Stimulated activated CD4-positive, alpha-beta T cell treated with anti-CD3 and anti-CD28 coated beads, Interleukin-1b, Interleukin-23, amount 100 ng/mL, for 24 hours (primary cell): Measurements from ENCODE around the gene NT5M.

Experiments
- DNase-seq, 4 experiments: peaks; one replicate each; pipeline ENCODE4 v3.0.0-alpha.2; 2020; ENCODE audit warnings: low read depth in 4 of 4, low spot score in 1 of 4

The NT5M gene

DNA sequence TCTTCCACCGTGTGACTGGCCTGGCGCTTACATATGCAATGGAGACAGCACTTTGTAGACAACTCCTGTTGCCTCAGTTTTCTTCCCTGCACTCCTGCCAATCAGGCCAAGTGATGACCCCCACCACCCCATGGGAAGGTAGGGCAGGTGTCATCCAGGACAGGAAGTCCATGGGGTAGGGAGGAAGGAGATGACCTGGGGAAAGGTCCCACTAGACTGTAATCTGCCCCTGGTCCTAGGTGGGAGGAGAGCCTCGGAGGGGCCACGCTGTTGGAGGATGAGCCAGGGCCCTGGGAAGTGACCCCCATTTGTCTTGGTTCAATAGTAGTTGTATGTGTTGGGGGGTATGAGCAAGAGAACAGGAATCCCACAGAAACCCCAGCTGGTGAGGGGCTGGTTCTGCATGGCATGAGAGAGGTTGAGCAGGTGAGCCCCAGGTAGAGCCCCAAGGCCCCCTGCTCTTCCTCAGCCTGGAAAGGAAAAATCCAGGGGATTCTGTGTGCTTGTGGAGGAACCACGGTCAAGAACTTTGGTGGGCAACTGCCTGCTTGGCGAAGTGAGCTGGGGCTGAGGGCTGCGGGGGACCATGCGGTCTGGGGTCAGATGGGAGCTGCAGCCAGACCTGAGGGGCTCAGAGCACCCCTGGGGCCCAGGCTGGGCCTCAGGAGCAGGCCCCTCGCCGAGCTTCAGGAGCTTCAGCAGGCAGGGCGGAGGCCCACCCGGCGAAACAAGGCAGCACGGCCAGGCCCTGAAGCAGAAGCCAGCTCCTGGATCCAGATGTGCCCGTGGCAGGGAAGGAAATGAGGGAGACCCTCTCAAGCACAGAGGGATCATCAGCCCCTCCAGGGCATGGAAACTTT is 50.7 kb downstream of the NT5M start:
- no peak for DNase-seq

GRCh38 chr17:17354560-17355349 is 51.6 kb downstream of the NT5M start:
- DNase-seq: peak; percentile 47 to 68 (median 63)

DNA sequence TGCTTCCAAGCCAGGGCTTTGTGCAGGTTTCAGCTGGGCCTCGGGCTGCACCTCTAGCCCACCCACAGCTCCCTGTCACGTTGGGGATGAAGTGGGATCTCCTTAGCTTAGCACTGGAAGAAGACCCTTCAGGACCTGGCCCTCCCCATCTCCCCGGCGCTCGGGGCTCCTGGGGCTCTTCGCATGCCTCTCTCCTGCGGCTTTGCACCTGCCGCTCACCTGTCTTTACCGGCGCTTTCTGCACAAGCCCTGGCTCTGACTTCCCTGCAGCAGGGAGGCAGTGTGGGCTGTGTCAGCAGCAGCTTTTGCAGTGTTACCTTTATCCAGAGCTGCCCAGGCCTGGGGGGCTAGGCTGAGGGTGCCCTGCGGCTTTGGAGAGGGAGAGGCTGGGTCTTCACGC is 52.3 kb downstream of the NT5M start:
- no peak for DNase-seq

GRCh38 chr17:17356149-17356930 is 53.2 kb downstream of the NT5M start:
- DNase-seq: peak; percentile 23 to 46 (median 42)

DNA sequence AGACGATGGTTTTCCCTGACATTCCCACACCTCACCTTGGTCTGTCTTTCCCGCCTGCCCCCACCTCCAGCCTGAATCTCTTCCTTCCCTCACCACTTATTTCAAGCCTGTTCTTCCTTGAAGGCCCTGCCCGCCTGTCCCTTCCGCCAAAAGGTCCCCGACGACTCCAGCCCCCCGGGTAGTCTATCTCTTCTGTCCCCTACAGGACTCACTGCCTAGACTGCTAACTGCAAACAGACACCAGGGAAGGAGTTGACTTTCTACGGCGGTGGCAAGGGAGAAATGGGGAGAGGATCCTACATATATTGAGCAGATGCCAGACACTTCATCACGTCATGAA is 53.7 kb downstream of the NT5M start:
- DNase-seq: no peak

GRCh38 chr17:17358060-17358751 is 55.0 kb downstream of the NT5M start:
- no peak for DNase-seq

DNA sequence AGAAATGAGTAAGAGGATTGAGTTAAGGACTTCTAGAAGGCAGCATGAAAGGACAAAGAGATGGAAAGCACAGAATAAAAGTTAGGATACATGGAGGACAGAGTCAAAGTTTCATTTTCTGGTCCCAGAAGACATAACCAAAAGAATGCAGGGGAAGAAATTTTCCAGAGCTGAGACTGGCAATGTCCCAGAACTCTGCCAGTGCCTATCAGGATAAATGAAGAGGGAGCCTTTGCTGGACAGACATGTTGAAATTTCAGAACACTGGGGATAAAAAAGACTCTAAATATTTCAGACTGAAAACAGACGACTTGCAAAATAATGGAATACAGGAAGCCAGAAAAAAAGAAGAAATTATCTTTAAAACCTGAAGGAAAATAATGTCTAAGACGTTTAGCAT is 55.7 kb downstream of the NT5M start:
- DNase-seq: no peak

- no peak for DNase-seq
Measured at GRCh38 chr17:17359271-17359670, 56.1 kb downstream of the NT5M start.

DNA sequence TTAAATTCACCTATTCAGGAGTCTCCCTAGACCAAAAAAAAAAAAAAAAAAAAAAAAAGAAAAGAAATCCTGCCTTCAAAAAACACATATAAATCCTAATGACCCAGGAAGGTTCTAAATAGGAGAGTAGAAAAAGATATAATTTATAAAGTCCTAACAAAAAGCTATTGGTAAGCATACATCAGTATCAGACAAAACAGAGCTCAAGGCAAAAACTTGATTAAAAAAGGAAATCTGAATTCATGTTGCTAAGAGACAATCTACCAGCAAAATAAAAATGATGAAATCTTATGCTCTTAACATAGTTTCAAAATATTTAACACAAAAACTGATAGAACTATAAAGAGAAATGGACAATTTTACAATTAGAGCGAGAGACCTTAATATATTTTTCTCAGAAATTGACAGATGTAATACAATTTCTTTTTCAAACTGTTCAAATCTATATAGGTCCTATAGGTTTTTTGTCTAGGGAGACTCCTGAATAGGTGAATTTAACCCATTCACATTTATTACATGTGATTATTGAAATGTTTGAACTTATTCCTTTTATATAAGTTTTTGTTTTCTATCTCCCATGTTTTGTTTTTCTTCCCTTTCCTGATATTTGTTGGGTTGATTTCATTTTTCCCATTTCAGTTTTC is 57.0 kb downstream of the NT5M start:
- no peak for DNase-seq

GRCh38 chr17:17361543-17361866 is 58.3 kb downstream of the NT5M start:
- DNase-seq: no peak

DNA sequence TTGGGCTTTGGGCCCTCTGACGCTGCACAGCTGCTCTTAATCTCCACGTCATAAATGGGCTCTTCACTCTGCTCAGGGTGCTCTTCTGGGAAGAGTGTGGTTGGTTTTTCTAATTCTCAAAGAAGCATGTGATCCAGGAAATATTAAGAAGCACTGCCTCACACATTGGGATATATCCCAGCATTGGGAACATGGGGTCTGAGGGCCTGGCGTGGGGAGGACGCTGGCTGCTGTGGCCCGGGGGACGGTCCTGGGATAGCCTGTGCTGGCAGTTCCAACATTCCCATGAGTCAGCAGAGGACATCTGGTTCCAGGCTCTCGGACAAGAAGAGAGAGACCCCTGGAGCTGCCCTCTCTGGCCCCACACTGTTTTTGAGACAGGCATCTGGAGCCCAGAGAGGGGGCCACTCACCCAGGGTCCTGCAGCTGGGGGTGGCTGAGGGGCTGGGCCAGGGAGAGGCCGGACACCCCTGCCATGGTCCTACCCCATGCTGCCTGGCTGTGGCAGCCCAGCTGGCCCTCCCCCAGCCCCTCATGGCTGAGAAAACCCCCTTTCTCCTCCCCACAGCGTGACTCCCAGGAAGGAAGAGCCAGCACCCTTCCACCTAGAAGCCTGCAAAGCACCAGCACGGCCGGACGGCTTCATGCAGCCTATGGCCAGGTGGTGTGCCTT is 58.8 kb downstream of the NT5M start:
- no peak for DNase-seq

DNA sequence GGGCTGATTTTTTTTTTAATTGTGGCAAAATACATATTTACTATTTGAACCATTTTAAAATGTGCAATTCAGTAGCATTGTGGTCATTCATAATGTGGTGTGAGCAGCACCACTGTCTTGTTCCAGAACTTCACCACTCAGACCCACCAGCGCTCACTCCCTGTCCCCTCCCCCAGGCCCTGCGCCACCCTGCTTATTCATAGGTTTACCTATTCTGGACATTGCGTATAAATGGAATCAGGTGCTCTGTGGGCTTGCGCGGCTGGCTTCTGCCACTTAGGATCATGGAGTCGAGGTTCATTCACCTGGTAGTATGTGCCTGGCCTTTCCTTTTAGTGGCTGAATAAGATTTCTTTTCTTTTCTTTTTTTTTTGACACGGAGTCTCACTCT is 59.4 kb downstream of the NT5M start:
- DNase-seq: no peak

DNA sequence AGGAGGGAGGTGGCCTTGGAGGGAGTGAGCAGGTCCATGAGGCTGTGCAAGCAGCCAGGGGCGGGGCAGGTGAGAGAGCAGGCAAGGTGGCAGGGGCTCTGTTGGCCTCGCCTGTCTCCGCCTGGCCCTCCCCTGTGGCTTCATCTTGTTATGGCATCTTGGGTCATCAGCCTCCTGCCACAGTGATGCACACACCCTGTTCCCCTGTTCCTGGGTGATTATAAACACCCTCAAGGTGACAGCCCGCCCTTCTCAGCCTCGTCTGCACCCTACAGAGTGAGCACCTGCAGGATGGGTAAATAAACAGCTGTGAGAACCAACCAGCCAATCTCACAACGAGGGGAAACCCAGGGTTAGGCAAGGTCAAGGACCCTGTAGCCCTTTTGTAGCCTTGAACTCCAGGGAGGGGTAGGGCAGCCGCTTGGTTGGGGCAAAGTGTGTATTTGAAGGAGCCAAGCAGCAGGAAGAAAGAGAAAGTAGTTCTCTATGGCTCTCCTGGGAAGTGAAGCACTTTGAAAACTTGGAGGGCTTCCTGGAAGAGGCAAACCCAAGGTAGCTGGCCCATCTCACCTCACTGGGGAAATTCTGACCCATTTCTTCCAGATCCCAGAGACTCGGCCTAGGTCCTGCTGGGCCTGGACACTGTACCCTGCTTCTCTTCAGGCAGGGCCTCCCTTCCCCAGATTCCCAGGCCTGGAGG is 60.6 kb downstream of the NT5M start:
- DNase-seq: no peak

- no peak for DNase-seq
Measured at GRCh38 chr17:17364338-17364667, 61.1 kb downstream of the NT5M start.

DNA sequence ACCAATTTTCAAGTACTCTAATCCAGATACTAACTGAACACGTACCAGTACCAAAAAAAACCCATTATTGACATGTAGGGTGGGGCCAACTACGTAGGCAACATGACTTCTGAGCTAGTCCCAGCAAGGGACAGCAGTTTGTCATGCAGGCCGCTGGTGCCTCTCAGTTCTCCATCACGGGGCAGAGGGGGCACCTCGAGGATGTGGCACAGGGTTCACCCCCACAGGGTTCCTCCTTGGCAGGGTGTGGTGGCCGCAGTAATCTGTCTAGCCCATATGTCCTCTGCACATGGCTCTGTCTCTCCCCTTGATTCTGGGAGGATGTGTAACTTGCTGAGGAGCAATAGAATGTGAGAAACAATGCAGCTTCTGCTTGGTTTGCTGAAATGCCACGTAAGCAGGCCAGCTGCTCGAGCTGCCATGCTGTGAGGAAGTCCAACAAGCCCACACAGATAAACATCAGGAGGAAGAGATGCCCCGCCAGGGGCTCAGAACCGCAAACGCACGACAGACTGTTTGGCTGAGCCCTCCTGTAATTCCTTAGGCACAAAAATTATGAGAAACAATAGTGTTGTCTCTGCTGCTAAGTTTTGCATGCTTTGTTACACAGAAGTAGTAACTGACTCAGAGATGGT is 62.4 kb downstream of the NT5M start:
- DNase-seq: no peak

GRCh38 chr17:17366235-17366634 is 63.1 kb downstream of the NT5M start:
- no peak for DNase-seq

- no peak for DNase-seq
Measured at GRCh38 chr17:17366941-17367875, 64.0 kb downstream of the NT5M start.

DNA sequence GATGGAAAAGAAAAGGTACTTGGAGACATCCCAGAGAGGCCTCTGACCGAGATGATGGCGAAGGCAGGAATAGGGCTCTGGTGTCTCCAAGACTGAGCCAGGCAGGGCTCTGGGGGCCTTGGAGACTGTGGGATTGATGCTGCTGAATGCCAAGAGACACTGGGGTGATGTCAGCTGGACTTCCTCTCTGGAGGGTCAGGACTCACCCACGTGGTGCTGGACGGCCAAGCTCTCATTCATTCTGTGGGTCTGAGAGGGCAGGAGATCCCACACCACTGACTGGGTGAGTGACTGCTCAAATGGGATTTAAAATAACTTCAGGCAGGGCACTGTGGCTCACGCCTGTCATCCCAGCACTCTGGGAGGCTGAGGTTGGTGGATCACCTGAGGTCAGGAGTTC is 64.8 kb downstream of the NT5M start:
- DNase-seq: no peak
